SK-N-SH (cell line): Measurements from ENCODE around the gene SRD5A3.

ENCODE experiments used
- ELF1 ChIP-seq: IDR thresholded peaks from 2 replicates; pipeline ENCODE4 v1.4.0; 2012
- EP300 ChIP-seq, 2 experiments: IDR thresholded peaks; 2 replicates each; pipeline versions ENCODE4 v1.4.0 to v1.6.1; 2012; ENCODE audit warnings: borderline replicate concordance in 1 of 2, low read depth in 1 of 2, low read length in 1 of 2
- GABPA ChIP-seq: IDR thresholded peaks from 2 replicates; pipeline ENCODE4 v1.4.0; 2012; ENCODE audit warnings: low read depth, mild to moderate bottlenecking
- JUND ChIP-seq: IDR thresholded peaks from 2 replicates; pipeline ENCODE4 v1.4.0; 2012
- MXI1 ChIP-seq: IDR thresholded peaks from 2 replicates; pipeline ENCODE4 v1.6.1; 2012; ENCODE audit warnings: mild to moderate bottlenecking, low read depth, low read length, improper control_type of control experiment
- NFIC ChIP-seq: IDR thresholded peaks from 2 replicates; pipeline ENCODE4 v1.4.0; 2012; ENCODE audit warnings: borderline replicate concordance
- NRF1 ChIP-seq: IDR thresholded peaks from 2 replicates; pipeline ENCODE4 v1.6.1; 2012; ENCODE audit warnings: low read depth, mild to moderate bottlenecking, low read length
- POLR2AphosphoS5 ChIP-seq: IDR thresholded peaks from 2 replicates; pipeline ENCODE4 v1.6.1; 2012; ENCODE audit warnings: low read depth, low read length
- RAD21 ChIP-seq: IDR thresholded peaks from 2 replicates; pipeline ENCODE4 v1.6.1; 2012; ENCODE audit warnings: mild to moderate bottlenecking, low read length
- REST ChIP-seq: IDR thresholded peaks from 2 replicates; pipeline ENCODE4 v1.6.1; 2012; ENCODE audit warnings: mild to moderate bottlenecking, low read depth, low read length, moderate library complexity
- SMC3 ChIP-seq: IDR thresholded peaks from 2 replicates; pipeline ENCODE4 v1.6.1; 2012; ENCODE audit warnings: low read depth, low read length, improper control_type of control experiment
- TEAD4 ChIP-seq: IDR thresholded peaks from 2 replicates; pipeline ENCODE4 v1.4.0; 2012; ENCODE audit warnings: mild to moderate bottlenecking, borderline replicate concordance; ENCODE audit not compliant: insufficient read depth
- YY1 ChIP-seq: IDR thresholded peaks from 2 replicates; pipeline ENCODE4 v1.4.0; 2012; ENCODE audit warnings: low read depth, mild to moderate bottlenecking
- TF ChIP-seq, protein P1 (sequence below): fragments of 200-600 bp; sonication (generic); IDR thresholded peaks from 2 replicates; pipeline ENCODE4 v1.6.1; 2017; ENCODE audit warnings: antibody characterized with exemption, mild to moderate bottlenecking, moderate library complexity

- TF ChIP-seq POLR2AphosphoS5 = no peak
- TF ChIP-seq, protein P1, sequence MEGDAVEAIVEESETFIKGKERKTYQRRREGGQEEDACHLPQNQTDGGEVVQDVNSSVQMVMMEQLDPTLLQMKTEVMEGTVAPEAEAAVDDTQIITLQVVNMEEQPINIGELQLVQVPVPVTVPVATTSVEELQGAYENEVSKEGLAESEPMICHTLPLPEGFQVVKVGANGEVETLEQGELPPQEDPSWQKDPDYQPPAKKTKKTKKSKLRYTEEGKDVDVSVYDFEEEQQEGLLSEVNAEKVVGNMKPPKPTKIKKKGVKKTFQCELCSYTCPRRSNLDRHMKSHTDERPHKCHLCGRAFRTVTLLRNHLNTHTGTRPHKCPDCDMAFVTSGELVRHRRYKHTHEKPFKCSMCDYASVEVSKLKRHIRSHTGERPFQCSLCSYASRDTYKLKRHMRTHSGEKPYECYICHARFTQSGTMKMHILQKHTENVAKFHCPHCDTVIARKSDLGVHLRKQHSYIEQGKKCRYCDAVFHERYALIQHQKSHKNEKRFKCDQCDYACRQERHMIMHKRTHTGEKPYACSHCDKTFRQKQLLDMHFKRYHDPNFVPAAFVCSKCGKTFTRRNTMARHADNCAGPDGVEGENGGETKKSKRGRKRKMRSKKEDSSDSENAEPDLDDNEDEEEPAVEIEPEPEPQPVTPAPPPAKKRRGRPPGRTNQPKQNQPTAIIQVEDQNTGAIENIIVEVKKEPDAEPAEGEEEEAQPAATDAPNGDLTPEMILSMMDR = no peak
- no peak for TF ChIP-seq JUND
- TF ChIP-seq MXI1 = no peak
- no peak for TF ChIP-seq GABPA
- TF ChIP-seq TEAD4 = no peak
- no peak for TF ChIP-seq RAD21
- TF ChIP-seq SMC3 = no peak
- no peak for TF ChIP-seq NRF1
- TF ChIP-seq REST = no peak
- TF ChIP-seq YY1 = no peak
- no peak for TF ChIP-seq NFIC
- TF ChIP-seq ELF1 = no peak
- no peak for TF ChIP-seq EP300 (IDR thresholded peaks at IDR 0.05; ENCODE audit: borderline replicate concordance in 1 of 2, low read depth in 1 of 2, low read length in 1 of 2)
These were observed 41.7 kb upstream of the SRD5A3 start for GRCh38 chr4:55304303-55304702.
